Measurements from ENCODE around the gene TMEM270.

TMEM270 gene

DNA sequence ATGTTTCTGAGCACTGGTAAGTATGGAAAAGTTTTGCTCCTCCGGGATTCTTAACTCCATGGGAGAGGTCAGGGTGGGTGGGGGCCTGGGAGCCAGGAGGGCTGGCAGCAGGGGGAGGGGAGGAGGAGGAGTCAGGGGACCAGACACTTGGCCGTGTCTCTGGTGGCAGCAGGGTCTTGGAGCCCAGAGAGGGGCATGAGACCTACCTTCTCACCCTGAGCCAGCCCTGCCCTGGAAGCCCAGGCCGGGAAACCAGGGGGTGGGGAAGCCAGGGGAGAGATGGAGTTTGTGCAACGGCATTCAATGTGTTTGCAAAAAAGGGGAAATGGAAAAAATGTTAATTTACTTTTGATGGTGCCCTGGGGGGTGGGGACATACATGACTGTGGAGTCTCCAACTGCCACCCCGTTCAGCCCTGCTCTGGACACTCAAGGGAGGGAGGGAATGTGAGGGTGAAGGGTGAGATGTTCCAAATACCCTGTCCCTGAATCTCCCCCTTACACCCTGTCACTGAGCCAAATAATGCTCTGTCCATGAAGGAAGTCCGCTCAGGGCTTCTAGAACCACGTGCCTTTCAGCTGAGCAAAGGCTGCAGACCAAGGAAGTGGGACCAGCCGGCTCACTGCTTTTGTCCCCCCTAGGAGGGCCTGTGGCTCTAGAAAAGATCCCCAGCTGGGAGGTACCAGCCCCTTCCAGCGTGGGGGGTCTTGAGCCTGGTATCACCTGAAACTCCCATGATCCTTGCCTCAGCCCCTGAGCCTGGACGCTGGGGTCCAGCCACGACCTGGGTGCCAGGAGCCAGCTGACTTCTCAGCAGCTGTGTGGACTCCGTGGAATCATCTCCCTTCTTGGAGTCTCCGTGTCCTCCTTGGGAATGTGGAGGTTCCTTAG, 48.3 kb downstream of the TMEM270 start:
- Histone ChIP-seq H3K36me3 (no peaks in the 10 kb centered on the region), H3K4me3 (ENCODE audit: low read depth, low read length) (no peak overlapping the region), H3K27me3 (no peaks in the 10 kb centered on the region), H3K4me1 (no peaks in the 10 kb centered on the region), H3K9me3 (no peaks in the 10 kb centered on the region)
- TF ChIP-seq, protein P1, sequence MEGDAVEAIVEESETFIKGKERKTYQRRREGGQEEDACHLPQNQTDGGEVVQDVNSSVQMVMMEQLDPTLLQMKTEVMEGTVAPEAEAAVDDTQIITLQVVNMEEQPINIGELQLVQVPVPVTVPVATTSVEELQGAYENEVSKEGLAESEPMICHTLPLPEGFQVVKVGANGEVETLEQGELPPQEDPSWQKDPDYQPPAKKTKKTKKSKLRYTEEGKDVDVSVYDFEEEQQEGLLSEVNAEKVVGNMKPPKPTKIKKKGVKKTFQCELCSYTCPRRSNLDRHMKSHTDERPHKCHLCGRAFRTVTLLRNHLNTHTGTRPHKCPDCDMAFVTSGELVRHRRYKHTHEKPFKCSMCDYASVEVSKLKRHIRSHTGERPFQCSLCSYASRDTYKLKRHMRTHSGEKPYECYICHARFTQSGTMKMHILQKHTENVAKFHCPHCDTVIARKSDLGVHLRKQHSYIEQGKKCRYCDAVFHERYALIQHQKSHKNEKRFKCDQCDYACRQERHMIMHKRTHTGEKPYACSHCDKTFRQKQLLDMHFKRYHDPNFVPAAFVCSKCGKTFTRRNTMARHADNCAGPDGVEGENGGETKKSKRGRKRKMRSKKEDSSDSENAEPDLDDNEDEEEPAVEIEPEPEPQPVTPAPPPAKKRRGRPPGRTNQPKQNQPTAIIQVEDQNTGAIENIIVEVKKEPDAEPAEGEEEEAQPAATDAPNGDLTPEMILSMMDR (IDR thresholded peaks at IDR 0.05; ENCODE audit: low read depth, low read length) = no peak
- no peak for DNase-seq

DNA sequence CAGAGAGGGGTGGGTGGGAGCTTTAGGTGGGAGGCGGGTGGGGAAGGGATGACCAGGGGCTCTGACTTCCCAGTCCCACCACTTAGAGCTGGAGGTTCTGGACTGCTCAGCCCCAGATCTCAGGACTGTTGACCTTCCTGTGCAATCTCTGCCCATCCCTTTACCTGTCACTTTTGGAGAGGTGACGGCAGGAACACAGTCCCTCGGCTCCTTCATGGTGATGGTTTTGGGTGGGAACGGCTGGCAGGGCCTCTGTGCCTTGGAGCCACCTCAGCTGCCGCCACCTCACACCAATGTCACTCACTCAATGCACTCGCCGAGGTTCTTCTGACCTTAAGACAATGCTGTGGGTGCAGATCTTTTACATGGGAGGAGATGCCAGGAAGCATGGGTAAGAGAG, 49.0 kb downstream of the TMEM270 start:
- H3K27me3 ChIP-seq = no peaks in the 10 kb centered on the region
- TF ChIP-seq, protein P1 (IDR thresholded peaks at IDR 0.05; ENCODE audit: low read depth, low read length) = no peak
- no peaks in the 10 kb centered on the region for H3K36me3 ChIP-seq
- H3K4me1 ChIP-seq = no peaks in the 10 kb centered on the region
- no peak overlapping the region for H3K4me3 ChIP-seq (ENCODE audit: low read depth, low read length)
- no peaks in the 10 kb centered on the region for H3K9me3 ChIP-seq
- no peak for DNase-seq

DNA sequence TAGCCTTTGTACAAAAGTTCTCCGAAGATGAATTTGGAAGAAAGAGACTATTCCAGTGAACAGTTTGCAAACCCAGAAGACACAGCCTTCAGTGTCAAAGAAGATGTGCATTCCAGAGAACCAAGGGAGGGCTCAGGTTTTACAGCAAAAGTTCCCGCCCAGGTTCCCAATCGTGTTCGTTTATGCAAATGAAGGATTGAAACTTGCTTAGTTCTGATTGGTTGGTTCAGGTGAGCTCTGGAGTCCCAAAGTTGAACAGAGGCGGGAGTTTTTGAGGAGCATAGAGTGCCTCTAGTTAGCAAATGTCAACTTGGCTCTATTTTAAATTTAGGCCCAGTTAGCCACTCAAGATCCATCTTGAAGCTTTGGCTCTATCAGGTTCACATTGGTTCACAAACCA, 51.3 kb downstream of the TMEM270 start:
- Histone ChIP-seq H3K36me3 (no peaks in the 10 kb centered on the region), H3K9me3 (no peaks in the 10 kb centered on the region), H3K4me1 (no peaks in the 10 kb centered on the region), H3K4me3 (ENCODE audit: low read depth, low read length) (no peak overlapping the region), H3K27me3 (no peaks in the 10 kb centered on the region)
- DNase-seq = no peak
- TF ChIP-seq, protein P1 (IDR thresholded peaks at IDR 0.05; ENCODE audit: low read depth, low read length) = no peak
